Neural progenitor cell (in vitro differentiated cells): Measurements from ENCODE around the gene PRKAG2. TPM values are rescaled to one million over a fixed set of nuclear protein-coding genes. Genes with fewer than 3 reads are reported as not detected.

Source experiments
- DNase-seq: peaks from one replicate; pipeline ENCODE4 v3.0.0-alpha.2; 2016; ENCODE audit warnings: low spot score
- H2AFZ ChIP-seq: fragments of 200-600 bp; sonication (generic); replicated peaks from 2 replicates; pipeline ENCODE4 v1.6.1; 2016; ENCODE audit warnings: antibody characterized with exemption
- H3F3A ChIP-seq: fragments of 200-600 bp; sonication (generic); 2 replicates; pipeline ENCODE4 v1.6.1; 2016; ENCODE audit warnings: antibody characterized with exemption, low read depth
- H3K27ac ChIP-seq: fragments of 200-600 bp; sonication (generic); 2 replicates; pipeline ENCODE4 v1.5.1; 2016; ENCODE audit warnings: mild to moderate bottlenecking
- H3K27me3 ChIP-seq: fragments of 200-600 bp; sonication (generic); 2 replicates; pipeline ENCODE4 v1.6.1; 2016; ENCODE audit warnings: mild to moderate bottlenecking, moderate library complexity
- H3K36me3 ChIP-seq: fragments of 200-600 bp; sonication (generic); 2 replicates; pipeline ENCODE4 v1.5.1; 2016
- H3K4me1 ChIP-seq: fragments of 200-600 bp; sonication (generic); 2 replicates; pipeline ENCODE4 v1.6.1; 2016; ENCODE audit warnings: mixed run types
- H3K4me2 ChIP-seq: fragments of 200-600 bp; sonication (generic); 2 replicates; pipeline ENCODE4 v1.6.1; 2016
- H3K4me3 ChIP-seq: fragments of 200-600 bp; sonication (generic); 2 replicates; pipeline ENCODE4 v1.5.1; 2016
- H3K79me2 ChIP-seq: fragments of 200-600 bp; sonication (generic); 2 replicates; pipeline ENCODE4 v1.6.1; 2016; ENCODE audit warnings: low read depth
- H3K9ac ChIP-seq: fragments of 200-600 bp; sonication (generic); 2 replicates; pipeline ENCODE4 v1.6.1; 2016
- H3K9me3 ChIP-seq: fragments of 200-600 bp; sonication (generic); 2 replicates; pipeline ENCODE4 v1.5.1; 2016; ENCODE audit warnings: low read depth
- H4K20me1 ChIP-seq: fragments of 200-600 bp; sonication (generic); 2 replicates; pipeline ENCODE4 v1.6.1; 2016; ENCODE audit warnings: low read depth
- H3K27ac Mint-ChIP-seq: 3 replicates; pipeline ENCODE4 v1.8.0; 2021; ENCODE audit warnings: mixed read lengths
- H3K27me3 Mint-ChIP-seq: 2 replicates; pipeline ENCODE4 v1.8.0; 2022; ENCODE audit warnings: low read depth, mild to moderate bottlenecking, inconsistent platforms, moderate library complexity, mixed read lengths; ENCODE audit not compliant: insufficient read depth
- H3K36me3 Mint-ChIP-seq: 3 replicates; pipeline ENCODE4 v1.8.0; 2021; ENCODE audit warnings: mixed read lengths
- H3K4me1 Mint-ChIP-seq: 3 replicates; pipeline ENCODE4 v1.8.0; 2021; ENCODE audit warnings: mixed read lengths
- H3K4me3 Mint-ChIP-seq: 3 replicates; pipeline ENCODE4 v1.8.0; 2021; ENCODE audit warnings: mild to moderate bottlenecking, moderate library complexity, mixed read lengths
- H3K9me3 Mint-ChIP-seq: 3 replicates; pipeline ENCODE4 v1.8.0; 2020; ENCODE audit warnings: mixed read lengths
- CTCF ChIP-seq: fragments of 200-600 bp; sonication (generic); IDR thresholded peaks from 2 replicates; pipeline ENCODE4 v1.5.1; 2017; ENCODE audit warnings: antibody characterized with exemption, mild to moderate bottlenecking
- EZH2 ChIP-seq: fragments of 200-600 bp; sonication (generic); IDR thresholded peaks from 2 replicates; pipeline ENCODE4 v1.6.1; 2017; ENCODE audit warnings: antibody characterized with exemption, mild to moderate bottlenecking, moderate library complexity
- EZH2phosphoT487 ChIP-seq: fragments of 200-600 bp; sonication (generic); IDR thresholded peaks from 2 replicates; pipeline ENCODE4 v1.6.1; 2017; ENCODE audit warnings: antibody characterized with exemption
- total RNA-seq: library from RNA; depleted of rRNA; stranded (reverse); fragments of >200 nt; gene quantifications from 2 replicates; pipeline ENCODE4 v1.2.3, GENCODE V29; 2015; ENCODE audit warnings: low replicate concordance

PRKAG2 gene
- total RNA-seq, 1 donor from 2014 or later, result 11.4 TPM

- no peaks in the 10 kb centered on the region for H4K20me1 ChIP-seq
- H3K79me2 ChIP-seq, result no peaks in the 10 kb centered on the region
- no peak overlapping the region for H2AFZ ChIP-seq
- no peak overlapping the region for H3K4me2 ChIP-seq
- Mint-ChIP-seq H3K9me3 (no peaks in the 10 kb centered on the region), H3K27ac (no peak overlapping the region), H3K4me3 (no peak overlapping the region), H3K36me3 (peaks cover 3% of the 10 kb centered on the region), H3K4me1 (no peaks in the 10 kb centered on the region), H3K27me3 (peaks cover 2% of the 10 kb centered on the region)
- DNase-seq, result no peak
- H3K4me1 ChIP-seq, result no peaks in the 10 kb centered on the region
- TF ChIP-seq EZH2 (no peak), CTCF (no peak), EZH2phosphoT487 (no peak)
- H3K36me3 ChIP-seq, result no peaks in the 10 kb centered on the region
- no peak overlapping the region for H3K27ac ChIP-seq
- no peaks in the 10 kb centered on the region for H3F3A ChIP-seq
- no peak overlapping the region for H3K9ac ChIP-seq
- no peaks in the 10 kb centered on the region for H3K27me3 ChIP-seq
- no peaks in the 10 kb centered on the region for H3K9me3 ChIP-seq
- H3K4me3 ChIP-seq, result no peak overlapping the region
These were observed 317.2 kb downstream of the PRKAG2 start for GRCh38 chr7:151559557-151560183.

GRCh38 chr7:151558575-151558974 lies 318.3 kb downstream of the PRKAG2 start:
- Histone ChIP-seq H3K4me1 (no peaks in the 10 kb centered on the region), H3K27ac (no peak overlapping the region)

GRCh38 chr7:151556592-151556991 lies 320.3 kb downstream of the PRKAG2 start:
- Histone ChIP-seq H3K27ac (no peak overlapping the region), H3K9ac (no peak overlapping the region), H3K4me3 (no peak overlapping the region), H3K36me3 (no peaks in the 10 kb centered on the region), H4K20me1 (no peaks in the 10 kb centered on the region), H3K4me1 (no peaks in the 10 kb centered on the region), H3K9me3 (no peaks in the 10 kb centered on the region), H3F3A (no peaks in the 10 kb centered on the region), H2AFZ (no peak overlapping the region), H3K79me2 (no peaks in the 10 kb centered on the region), H3K4me2 (no peak overlapping the region), H3K27me3 (no peaks in the 10 kb centered on the region)
- Mint-ChIP-seq H3K9me3 (no peaks in the 10 kb centered on the region), H3K27me3 (peaks cover 5% of the 10 kb centered on the region), H3K4me3 (no peak overlapping the region), H3K27ac (no peak overlapping the region), H3K36me3 (no peaks in the 10 kb centered on the region), H3K4me1 (peaks cover 14% of the 10 kb centered on the region)
- no peak for DNase-seq
- TF ChIP-seq EZH2phosphoT487 (no peak), EZH2 (no peak), CTCF (no peak)

More at GRCh38 chr7:151558575-151558974, 318.3 kb downstream of the PRKAG2 start:
- Histone ChIP-seq H3K9me3 (no peaks in the 10 kb centered on the region), H4K20me1 (no peaks in the 10 kb centered on the region), H2AFZ (no peak overlapping the region), H3K36me3 (no peaks in the 10 kb centered on the region), H3F3A (no peaks in the 10 kb centered on the region), H3K4me3 (no peak overlapping the region), H3K79me2 (no peaks in the 10 kb centered on the region), H3K4me2 (no peak overlapping the region), H3K9ac (no peak overlapping the region), H3K27me3 (no peaks in the 10 kb centered on the region)
- H3K9me3 Mint-ChIP-seq, result no peaks in the 10 kb centered on the region
- H3K27me3 Mint-ChIP-seq, result peaks cover 2% of the 10 kb centered on the region
- H3K4me1 Mint-ChIP-seq, result no peaks in the 10 kb centered on the region
- no peak overlapping the region for H3K4me3 Mint-ChIP-seq
- DNase-seq, result no peak
- no peak overlapping the region for H3K27ac Mint-ChIP-seq
- H3K36me3 Mint-ChIP-seq, result peaks cover 3% of the 10 kb centered on the region
- TF ChIP-seq EZH2, result no peak
- no peak for TF ChIP-seq EZH2phosphoT487
- TF ChIP-seq CTCF, result no peak
